KMS-11 (cell line): ENCODE results near the gene RNU6-9.

Experiments used
- H2AFZ ChIP-seq: fragments of 200-600 bp; sonication (generic); 2 replicates; pipeline ENCODE4 v1.6.1; 2016; ENCODE audit warnings: antibody characterized with exemption, mixed run types, low read depth
- H3K27ac ChIP-seq: fragments of 200-600 bp; sonication (generic); 2 replicates; pipeline ENCODE4 v1.6.1; 2016; ENCODE audit warnings: mild to moderate bottlenecking, mixed run types
- H3K27me3 ChIP-seq: fragments of 200-600 bp; sonication (generic); 2 replicates; pipeline ENCODE4 v1.6.1; 2017; ENCODE audit warnings: mild to moderate bottlenecking, low read depth, mixed run types, moderate library complexity; ENCODE audit not compliant: insufficient read depth
- H3K36me3 ChIP-seq: fragments of 200-600 bp; sonication (generic); 2 replicates; pipeline ENCODE4 v1.6.1; 2017; ENCODE audit warnings: mild to moderate bottlenecking, mixed run types; ENCODE audit not compliant: insufficient read depth
- H3K4me1 ChIP-seq: fragments of 200-600 bp; sonication (generic); 2 replicates; pipeline ENCODE4 v1.6.1; 2016; ENCODE audit warnings: mild to moderate bottlenecking, low read depth, mixed run types; ENCODE audit not compliant: poor library complexity, severe bottlenecking
- H3K4me2 ChIP-seq: fragments of 200-600 bp; sonication (generic); 2 replicates; pipeline ENCODE4 v1.7.0; 2016; ENCODE audit warnings: mild to moderate bottlenecking, mixed run types
- H3K4me3 ChIP-seq: fragments of 200-600 bp; sonication (generic); IDR thresholded peaks from 2 replicates; pipeline ENCODE4 v1.6.1; 2017; ENCODE audit warnings: low read depth, low read length, mixed read lengths; ENCODE audit not compliant: insufficient read depth
- H3K79me2 ChIP-seq: fragments of 200-600 bp; sonication (generic); 2 replicates; pipeline ENCODE4 v1.6.1; 2016; ENCODE audit warnings: low read depth, mixed run types; ENCODE audit not compliant: insufficient read depth
- H3K9ac ChIP-seq: fragments of 200-600 bp; sonication (generic); 2 replicates; pipeline ENCODE4 v1.6.1; 2016; ENCODE audit warnings: mild to moderate bottlenecking, mixed run types
- H4K20me1 ChIP-seq: fragments of 200-600 bp; sonication (generic); 2 replicates; pipeline ENCODE4 v1.6.1; 2016; ENCODE audit warnings: mild to moderate bottlenecking, mixed run types; ENCODE audit not compliant: insufficient read depth
- CTCF ChIP-seq: fragments of 200-600 bp; sonication (generic); conservative IDR thresholded peaks from 2 replicates; pipeline ENCODE4 v1.6.1; 2017; ENCODE audit warnings: low read depth, mild to moderate bottlenecking, antibody characterized with exemption, low read length, moderate library complexity, mixed read lengths

The RNU6-9 gene

GRCh38 chr19:861141-861755 is 32.0 kb upstream of the RNU6-9 start:
- Histone ChIP-seq H3K27me3 (no peaks in the 10 kb centered on the region), H2AFZ (no peak overlapping the region), H3K4me3 (no peak overlapping the region), H3K79me2 (no peaks in the 10 kb centered on the region), H3K27ac (no peak overlapping the region), H4K20me1 (no peaks in the 10 kb centered on the region), H3K4me2 (no peak overlapping the region), H3K36me3 (no peaks in the 10 kb centered on the region), H3K9ac (no peak overlapping the region), H3K4me1 (peaks cover 3% of the 10 kb centered on the region)
- TF ChIP-seq CTCF, result no peak

- no peaks in the 10 kb centered on the region for H4K20me1 ChIP-seq
- H3K9ac ChIP-seq, result no peak overlapping the region
- no peak overlapping the region for H2AFZ ChIP-seq
- no peak overlapping the region for H3K27ac ChIP-seq
- 0 out of 2 replicates have a peak, but pooled peaks have one; percentile 30 for TF ChIP-seq CTCF
- H3K36me3 ChIP-seq, result no peaks in the 10 kb centered on the region
- no peak overlapping the region for H3K4me3 ChIP-seq
- H3K4me2 ChIP-seq, result no peak overlapping the region
- no peaks in the 10 kb centered on the region for H3K27me3 ChIP-seq
- H3K4me1 ChIP-seq, result peaks cover 3% of the 10 kb centered on the region
- H3K79me2 ChIP-seq, result no peaks in the 10 kb centered on the region
Measured at GRCh38 chr19:861756-862580, 31.3 kb upstream of the RNU6-9 start.

GRCh38 chr19:862581-863314 is 30.5 kb upstream of the RNU6-9 start:
- no peak overlapping the region for H3K27ac ChIP-seq
- H4K20me1 ChIP-seq, result no peaks in the 10 kb centered on the region
- H3K27me3 ChIP-seq, result no peaks in the 10 kb centered on the region
- H3K9ac ChIP-seq, result no peak overlapping the region
- H3K79me2 ChIP-seq, result no peaks in the 10 kb centered on the region
- peaks cover 3% of the 10 kb centered on the region for H3K4me1 ChIP-seq
- no peak for TF ChIP-seq CTCF
- no peaks in the 10 kb centered on the region for H3K36me3 ChIP-seq
- no peak overlapping the region for H2AFZ ChIP-seq
- peak overlapping the region; percentile 31; the same call in 1 of the 2 replicates for H3K4me2 ChIP-seq
- H3K4me3 ChIP-seq, result no peak overlapping the region

- no peaks in the 10 kb centered on the region for H3K79me2 ChIP-seq
- H2AFZ ChIP-seq, result no peak overlapping the region
- no peak overlapping the region for H3K27ac ChIP-seq
- H3K27me3 ChIP-seq, result no peaks in the 10 kb centered on the region
- H3K4me2 ChIP-seq, result no peak overlapping the region
- H3K36me3 ChIP-seq, result no peaks in the 10 kb centered on the region
- no peaks in the 10 kb centered on the region for H4K20me1 ChIP-seq
- peaks cover 3% of the 10 kb centered on the region for H3K4me1 ChIP-seq
- TF ChIP-seq CTCF, result no peak
- H3K4me3 ChIP-seq, result no peak overlapping the region
- no peak overlapping the region for H3K9ac ChIP-seq
Measured at GRCh38 chr19:863315-863620, 30.0 kb upstream of the RNU6-9 start.
